Measurements from ENCODE around the gene IMMP2L. TPM values are rescaled to one million over a fixed set of nuclear protein-coding genes. Genes with fewer than 3 reads are reported as not detected.

The IMMP2L gene
- total RNA-seq, 2 experiments from 2014 or later: 8.9 to 18.7 TPM

DNA sequence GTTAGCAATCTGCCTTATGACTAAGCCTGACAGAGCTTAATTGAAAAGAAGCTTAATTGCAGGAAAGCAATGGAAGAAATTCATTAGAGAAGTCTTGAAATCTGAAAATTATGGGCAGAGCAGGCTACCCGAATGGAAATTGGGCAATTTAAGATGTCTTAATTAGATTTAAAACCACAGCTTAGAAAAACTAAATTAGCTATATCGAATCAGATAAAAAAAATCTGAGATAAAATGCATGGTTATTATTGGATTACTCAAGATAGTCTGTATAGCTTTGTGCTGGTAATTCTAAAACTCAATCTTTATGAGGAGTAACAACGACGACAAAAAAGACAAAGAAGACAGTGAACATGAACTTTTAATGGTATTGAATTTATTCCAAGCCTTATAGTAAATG lies 719.5 kb downstream of the IMMP2L start:
- H3K9me3 ChIP-seq (ENCODE audit: control insufficient read depth in 1 of 2, insufficient read depth in 1 of 2, low read length in 2 of 2): no peaks in the 10 kb centered on the region
- H3K36me3 ChIP-seq (ENCODE audit: insufficient read depth, low read length): no peaks in the 10 kb centered on the region
- Mint-ChIP-seq H3K27ac (no peak overlapping the region), H3K9me3 (no peaks in the 10 kb centered on the region), H3K4me3 (no peak overlapping the region), H3K4me1 (ENCODE audit: low read depth) (no peaks in the 10 kb centered on the region), H3K27me3 (no peaks in the 10 kb centered on the region), H3K36me3 (ENCODE audit: low read depth) (no peaks in the 10 kb centered on the region)
- DNase-seq: no peak
- POLR2A ChIA-PET: no interaction called here
- CTCF ChIA-PET: no interaction called here
- TF ChIP-seq, protein P1, sequence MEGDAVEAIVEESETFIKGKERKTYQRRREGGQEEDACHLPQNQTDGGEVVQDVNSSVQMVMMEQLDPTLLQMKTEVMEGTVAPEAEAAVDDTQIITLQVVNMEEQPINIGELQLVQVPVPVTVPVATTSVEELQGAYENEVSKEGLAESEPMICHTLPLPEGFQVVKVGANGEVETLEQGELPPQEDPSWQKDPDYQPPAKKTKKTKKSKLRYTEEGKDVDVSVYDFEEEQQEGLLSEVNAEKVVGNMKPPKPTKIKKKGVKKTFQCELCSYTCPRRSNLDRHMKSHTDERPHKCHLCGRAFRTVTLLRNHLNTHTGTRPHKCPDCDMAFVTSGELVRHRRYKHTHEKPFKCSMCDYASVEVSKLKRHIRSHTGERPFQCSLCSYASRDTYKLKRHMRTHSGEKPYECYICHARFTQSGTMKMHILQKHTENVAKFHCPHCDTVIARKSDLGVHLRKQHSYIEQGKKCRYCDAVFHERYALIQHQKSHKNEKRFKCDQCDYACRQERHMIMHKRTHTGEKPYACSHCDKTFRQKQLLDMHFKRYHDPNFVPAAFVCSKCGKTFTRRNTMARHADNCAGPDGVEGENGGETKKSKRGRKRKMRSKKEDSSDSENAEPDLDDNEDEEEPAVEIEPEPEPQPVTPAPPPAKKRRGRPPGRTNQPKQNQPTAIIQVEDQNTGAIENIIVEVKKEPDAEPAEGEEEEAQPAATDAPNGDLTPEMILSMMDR (IDR thresholded peaks at IDR 0.05): no peak
- H3K27me3 ChIP-seq (ENCODE audit: control insufficient read depth in 1 of 2, insufficient read depth in 2 of 2, low read length in 2 of 2): no peaks in the 10 kb centered on the region
- ATAC-seq (ENCODE audit: poor library complexity): no peak
- intact Hi-C loops (cut with DNase I, micrococcal nuclease): no loop called here
- no peaks in the 10 kb centered on the region for H3K4me1 ChIP-seq (ENCODE audit: insufficient read depth, low read length)
- H3K4me3 ChIP-seq (ENCODE audit: low read length): no peak overlapping the region
- H3K27ac ChIP-seq (ENCODE audit: low read depth in 1 of 2, low read length in 2 of 2): no peak overlapping the region

GRCh38 chr7:110841840-110842545 lies 720.3 kb downstream of the IMMP2L start:
- Mint-ChIP-seq H3K4me1 (ENCODE audit: low read depth) (no peaks in the 10 kb centered on the region), H3K9me3 (no peaks in the 10 kb centered on the region), H3K27ac (no peak overlapping the region), H3K4me3 (no peak overlapping the region), H3K27me3 (no peaks in the 10 kb centered on the region), H3K36me3 (ENCODE audit: low read depth) (no peaks in the 10 kb centered on the region)
- TF ChIP-seq, protein P1 (IDR thresholded peaks at IDR 0.05): no peak
- Histone ChIP-seq H3K4me3 (ENCODE audit: low read length) (no peak overlapping the region), H3K9me3 (ENCODE audit: control insufficient read depth in 1 of 2, insufficient read depth in 1 of 2, low read length in 2 of 2) (no peaks in the 10 kb centered on the region), H3K27me3 (ENCODE audit: control insufficient read depth in 1 of 2, insufficient read depth in 2 of 2, low read length in 2 of 2) (no peaks in the 10 kb centered on the region), H3K36me3 (ENCODE audit: insufficient read depth, low read length) (no peaks in the 10 kb centered on the region), H3K4me1 (ENCODE audit: insufficient read depth, low read length) (no peaks in the 10 kb centered on the region), H3K27ac (ENCODE audit: low read depth in 1 of 2, low read length in 2 of 2) (no peak overlapping the region)
- intact Hi-C loops (cut with DNase I, micrococcal nuclease): no loop called here
- DNase-seq: no peak
- CTCF ChIA-PET: no interaction called here
- POLR2A ChIA-PET: no interaction called here
- no peak for ATAC-seq (ENCODE audit: poor library complexity)

DNA sequence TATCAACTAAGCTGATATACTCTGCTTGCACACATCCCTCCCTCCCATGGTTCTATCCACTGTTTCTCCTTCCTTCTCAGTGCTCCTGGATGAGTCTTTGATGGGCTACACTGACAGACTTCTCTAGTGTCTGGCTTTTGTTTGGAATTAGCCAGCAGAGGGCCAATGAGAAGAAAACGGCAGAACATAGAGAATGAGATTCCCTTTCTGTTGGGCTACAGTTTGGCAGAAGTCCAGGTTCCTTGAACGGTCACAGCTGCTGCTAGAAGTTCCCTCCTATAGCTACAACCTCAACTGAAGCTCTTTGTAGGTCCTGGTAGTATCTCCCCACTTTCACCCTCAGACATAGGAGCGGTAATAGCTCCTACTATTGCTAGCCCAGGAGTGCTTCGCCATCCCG lies 722.4 kb downstream of the IMMP2L start:
- Mint-ChIP-seq H3K4me3 (no peak overlapping the region), H3K27ac (no peak overlapping the region), H3K36me3 (ENCODE audit: low read depth) (no peaks in the 10 kb centered on the region), H3K9me3 (no peaks in the 10 kb centered on the region), H3K27me3 (no peaks in the 10 kb centered on the region), H3K4me1 (ENCODE audit: low read depth) (peaks cover 16% of the 10 kb centered on the region)
- ChIA-PET POLR2A (no interaction called here), CTCF (no interaction called here)
- Histone ChIP-seq H3K4me1 (ENCODE audit: insufficient read depth, low read length) (peaks cover under 1% of the 10 kb centered on the region), H3K4me3 (ENCODE audit: low read length) (no peak overlapping the region), H3K36me3 (ENCODE audit: insufficient read depth, low read length) (no peaks in the 10 kb centered on the region), H3K27me3 (ENCODE audit: control insufficient read depth in 1 of 2, insufficient read depth in 2 of 2, low read length in 2 of 2) (no peaks in the 10 kb centered on the region), H3K27ac (ENCODE audit: low read depth in 1 of 2, low read length in 2 of 2) (no peak overlapping the region), H3K9me3 (ENCODE audit: control insufficient read depth in 1 of 2, insufficient read depth in 1 of 2, low read length in 2 of 2) (no peaks in the 10 kb centered on the region)
- peak in 1 of 14 experiments; percentile 4 for DNase-seq
- ATAC-seq (ENCODE audit: poor library complexity): no peak
- TF ChIP-seq, protein P1 (IDR thresholded peaks at IDR 0.05): no peak
- intact Hi-C loops (cut with DNase I, micrococcal nuclease): no loop called here
